Dendritic cell treated with granulocyte-macrophage colony-stimulating factor and Interleukin-4, amounts not matched to agents 40 ng/mL and 50 ng/mL, for 4 days (primary cell): ENCODE measurements around the gene LARP1B.
"Not testable (repeated sequence)": the region's sequence is repeated elsewhere in the genome, so short reads cannot be mapped to it uniquely, and the experiment has no call there.

Source experiments
- H3K27ac Mint-ChIP-seq: one replicate; pipeline ENCODE4 v1.8.0; 2022; ENCODE audit warnings: mild to moderate bottlenecking, mixed read lengths
- H3K27me3 Mint-ChIP-seq: one replicate; pipeline ENCODE4 v1.8.0; 2022; ENCODE audit warnings: mild to moderate bottlenecking, mixed read lengths
- H3K36me3 Mint-ChIP-seq: one replicate; pipeline ENCODE4 v1.8.0; 2022; ENCODE audit warnings: low read depth, mixed read lengths
- H3K4me1 Mint-ChIP-seq: one replicate; pipeline ENCODE4 v1.8.0; 2022; ENCODE audit warnings: low read depth, mixed read lengths
- H3K4me3 Mint-ChIP-seq: one replicate; pipeline ENCODE4 v1.8.0; 2022; ENCODE audit warnings: mild to moderate bottlenecking, moderate library complexity, mixed read lengths
- H3K9me3 Mint-ChIP-seq: one replicate; pipeline ENCODE4 v1.8.0; 2022; ENCODE audit warnings: mixed read lengths
- intact Hi-C: fragments of 100-400 bp; cut with micrococcal nuclease; formaldehyde crosslinking; loops from one replicate; pipeline ENCODE4 v1.15.0; 2022

Gene LARP1B

GRCh38 chr4:128060699-128061565 lies at the start of gene LARP1B:
TSS of gene LARP1B (plus strand) at chr4:128061312. CDS start at chr4:128074952, 13,640 bp downstream.
- H3K4me3 Mint-ChIP-seq: peak within 1 kb of the TSS; percentile 78
- no peaks in the 10 kb centered on the region for H3K9me3 Mint-ChIP-seq
- no peaks in the 10 kb centered on the region for H3K36me3 Mint-ChIP-seq
- H3K27ac Mint-ChIP-seq: peak within 1 kb of the TSS; percentile 87
- peaks cover 2% of the 10 kb centered on the region for H3K27me3 Mint-ChIP-seq
- intact Hi-C loops: loop anchor here (1.0 to 5.0 kb wide), 4 partner anchors 96 to 1031 kb away; partner anchors contain the start of genes ABHD18, MFSD8, PLK4 and SCLT1
- peaks cover 10% of the 10 kb centered on the region for H3K4me1 Mint-ChIP-seq

GRCh38 chr4:128025319-128025718 lies 35.8 kb upstream of the LARP1B start:
- Mint-ChIP-seq H3K9me3 (no peaks in the 10 kb centered on the region), H3K4me1 (no peaks in the 10 kb centered on the region), H3K27ac (no peak overlapping the region), H3K4me3 (no peak overlapping the region), H3K27me3 (no peaks in the 10 kb centered on the region), H3K36me3 (peaks cover 87% of the 10 kb centered on the region)
- intact Hi-C loops: no loop called here

- H3K4me1 Mint-ChIP-seq: no peaks in the 10 kb centered on the region
- intact Hi-C loops: no loop called here
- H3K27me3 Mint-ChIP-seq: no peaks in the 10 kb centered on the region
- H3K36me3 Mint-ChIP-seq: peaks cover 77% of the 10 kb centered on the region
- H3K9me3 Mint-ChIP-seq: no peaks in the 10 kb centered on the region
- H3K4me3 Mint-ChIP-seq: no peak overlapping the region
- no peak overlapping the region for H3K27ac Mint-ChIP-seq
Observed at GRCh38 chr4:128029907-128030306, 31.2 kb upstream of the LARP1B start.

GRCh38 chr4:128031756-128032384 lies 29.2 kb upstream of the LARP1B start:
- Mint-ChIP-seq H3K36me3 (peaks cover 64% of the 10 kb centered on the region), H3K27ac (no peak overlapping the region), H3K27me3 (no peaks in the 10 kb centered on the region), H3K9me3 (no peaks in the 10 kb centered on the region), H3K4me1 (no peaks in the 10 kb centered on the region), H3K4me3 (no peak overlapping the region)
- intact Hi-C loops: no loop called here

- H3K4me3 Mint-ChIP-seq: no peak overlapping the region
- no peak overlapping the region for H3K27ac Mint-ChIP-seq
- intact Hi-C loops: no loop called here
Observed at GRCh38 chr4:128039568-128039967, 21.5 kb upstream of the LARP1B start.

GRCh38 chr4:128047019-128047418 lies 14.1 kb upstream of the LARP1B start:
- H3K36me3 Mint-ChIP-seq, H3K4me1 Mint-ChIP-seq, H3K27ac Mint-ChIP-seq, intact Hi-C loops, H3K27me3 Mint-ChIP-seq, H3K4me3 Mint-ChIP-seq, H3K9me3 Mint-ChIP-seq: not testable (repeated sequence)

More at GRCh38 chr4:128039568-128039967, 21.5 kb upstream of the LARP1B start:
- Mint-ChIP-seq H3K27me3 (no peaks in the 10 kb centered on the region), H3K4me1 (no peaks in the 10 kb centered on the region), H3K9me3 (no peaks in the 10 kb centered on the region), H3K36me3 (peaks cover 3% of the 10 kb centered on the region)

GRCh38 chr4:128047514-128047913 lies 13.6 kb upstream of the LARP1B start:
- H3K27ac Mint-ChIP-seq, H3K4me3 Mint-ChIP-seq, intact Hi-C loops, H3K27me3 Mint-ChIP-seq, H3K9me3 Mint-ChIP-seq, H3K36me3 Mint-ChIP-seq, H3K4me1 Mint-ChIP-seq: not testable (repeated sequence)

GRCh38 chr4:128051229-128051628 lies 9.9 kb upstream of the LARP1B start:
- H3K4me1 Mint-ChIP-seq, H3K36me3 Mint-ChIP-seq, intact Hi-C loops, H3K27me3 Mint-ChIP-seq, H3K27ac Mint-ChIP-seq, H3K9me3 Mint-ChIP-seq, H3K4me3 Mint-ChIP-seq: not testable (repeated sequence)

GRCh38 chr4:128054907-128055306 lies 6.2 kb upstream of the LARP1B start:
- H3K36me3 Mint-ChIP-seq, intact Hi-C loops, H3K9me3 Mint-ChIP-seq, H3K4me3 Mint-ChIP-seq, H3K4me1 Mint-ChIP-seq, H3K27ac Mint-ChIP-seq, H3K27me3 Mint-ChIP-seq: not testable (repeated sequence)

GRCh38 chr4:128055441-128056206 lies 5.5 kb upstream of the LARP1B start:
- H3K27me3 Mint-ChIP-seq, H3K36me3 Mint-ChIP-seq, intact Hi-C loops, H3K9me3 Mint-ChIP-seq, H3K27ac Mint-ChIP-seq, H3K4me3 Mint-ChIP-seq, H3K4me1 Mint-ChIP-seq: not testable (repeated sequence)

- H3K27me3 Mint-ChIP-seq: peaks cover 2% of the 10 kb centered on the region
- no peaks in the 10 kb centered on the region for H3K36me3 Mint-ChIP-seq
- no peak overlapping the region for H3K4me3 Mint-ChIP-seq
- no peak overlapping the region for H3K27ac Mint-ChIP-seq
- H3K4me1 Mint-ChIP-seq: peaks cover 5% of the 10 kb centered on the region
- intact Hi-C loops: no loop called here
- no peaks in the 10 kb centered on the region for H3K9me3 Mint-ChIP-seq
Observed at GRCh38 chr4:128056396-128056795, 4.7 kb upstream of the LARP1B start.

GRCh38 chr4:128060121-128060698 lies 902 bp upstream of the LARP1B start:
- peak overlapping the region; percentile 87 for H3K27ac Mint-ChIP-seq
- no peaks in the 10 kb centered on the region for H3K9me3 Mint-ChIP-seq
- intact Hi-C loops: loop anchor here (2.0 to 5.0 kb wide), 2 partner anchors 179 to 1032 kb away; partner anchors contain the start of genes PLK4 and SCLT1
- no peaks in the 10 kb centered on the region for H3K36me3 Mint-ChIP-seq
- peak overlapping the region; percentile 74 for H3K4me3 Mint-ChIP-seq
- peaks cover 2% of the 10 kb centered on the region for H3K27me3 Mint-ChIP-seq
- H3K4me1 Mint-ChIP-seq: peaks cover 10% of the 10 kb centered on the region

- H3K9me3 Mint-ChIP-seq: no peaks in the 10 kb centered on the region
- peaks cover 2% of the 10 kb centered on the region for H3K27me3 Mint-ChIP-seq
- peak overlapping the region; percentile 78 for H3K4me3 Mint-ChIP-seq
- intact Hi-C loops: loop anchor here (1.0 to 5.0 kb wide), 4 partner anchors 97 to 1030 kb away; partner anchors contain the start of genes ABHD18, MFSD8, PLK4 and SCLT1
- no peaks in the 10 kb centered on the region for H3K36me3 Mint-ChIP-seq
- peak overlapping the region; percentile 87 for H3K27ac Mint-ChIP-seq
- H3K4me1 Mint-ChIP-seq: peaks cover 10% of the 10 kb centered on the region
Observed at GRCh38 chr4:128061566-128062536, 739 bp downstream of the LARP1B start.
